ENCODE results near the gene ADAMTS16.

DNA sequence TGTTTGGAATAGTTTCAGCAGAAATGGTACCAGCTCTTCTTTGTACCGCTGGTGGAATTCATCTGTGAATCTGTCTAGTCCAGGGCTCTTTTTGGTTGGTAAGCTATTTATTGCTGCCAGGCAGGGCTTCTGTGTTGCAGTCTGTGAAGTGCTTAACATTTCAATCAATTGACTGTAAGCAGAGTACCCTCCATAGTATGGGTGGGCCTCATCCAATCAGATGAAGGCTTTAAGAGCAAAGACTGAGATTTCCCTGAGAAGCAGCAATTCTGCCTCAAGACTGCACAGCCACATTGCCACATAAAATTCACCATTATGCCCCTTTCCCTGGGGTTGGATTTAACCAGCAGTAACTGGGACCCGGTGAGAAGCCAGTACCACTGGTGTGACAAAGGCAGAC, 183.4 kb downstream of the ADAMTS16 start:
- TF ChIP-seq, protein P1, sequence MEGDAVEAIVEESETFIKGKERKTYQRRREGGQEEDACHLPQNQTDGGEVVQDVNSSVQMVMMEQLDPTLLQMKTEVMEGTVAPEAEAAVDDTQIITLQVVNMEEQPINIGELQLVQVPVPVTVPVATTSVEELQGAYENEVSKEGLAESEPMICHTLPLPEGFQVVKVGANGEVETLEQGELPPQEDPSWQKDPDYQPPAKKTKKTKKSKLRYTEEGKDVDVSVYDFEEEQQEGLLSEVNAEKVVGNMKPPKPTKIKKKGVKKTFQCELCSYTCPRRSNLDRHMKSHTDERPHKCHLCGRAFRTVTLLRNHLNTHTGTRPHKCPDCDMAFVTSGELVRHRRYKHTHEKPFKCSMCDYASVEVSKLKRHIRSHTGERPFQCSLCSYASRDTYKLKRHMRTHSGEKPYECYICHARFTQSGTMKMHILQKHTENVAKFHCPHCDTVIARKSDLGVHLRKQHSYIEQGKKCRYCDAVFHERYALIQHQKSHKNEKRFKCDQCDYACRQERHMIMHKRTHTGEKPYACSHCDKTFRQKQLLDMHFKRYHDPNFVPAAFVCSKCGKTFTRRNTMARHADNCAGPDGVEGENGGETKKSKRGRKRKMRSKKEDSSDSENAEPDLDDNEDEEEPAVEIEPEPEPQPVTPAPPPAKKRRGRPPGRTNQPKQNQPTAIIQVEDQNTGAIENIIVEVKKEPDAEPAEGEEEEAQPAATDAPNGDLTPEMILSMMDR (IDR thresholded peaks at IDR 0.05) = no peak
- no peak for TF ChIP-seq POLR2A (IDR thresholded peaks at IDR 0.05)
